Measurements from ENCODE around the gene DMRT3. TPM values are rescaled to one million over a fixed set of nuclear protein-coding genes. Genes with fewer than 3 reads are reported as not detected.

DMRT3 gene
- total RNA-seq, 4 donors from 2014 or later: 0.55 TPM; not detected in 3

- 20 to 24% methylated on average over 6 of the region's 6 CpGs for WGBS, 2 donors
- DNase-seq (ENCODE audit: low spot score in 2 of 2): no peak
- no peak for TF ChIP-seq CTCF (IDR thresholded peaks at IDR 0.05)
- TF ChIP-seq POLR2A (IDR thresholded peaks at IDR 0.05): no peak
- intact Hi-C loops (cut with DNase I; ENCODE audit: low total_unique reads): no loop called here
- no peak overlapping the region for H3K4me3 ChIP-seq (ENCODE audit: low read depth, poor library complexity, severe bottlenecking)
Measured at GRCh38 chr9:967436-967835, 9.0 kb upstream of the DMRT3 start.

GRCh38 chr9:967903-968641 is 8.4 kb upstream of the DMRT3 start:
- no peak overlapping the region for H3K4me3 ChIP-seq (ENCODE audit: low read depth, poor library complexity, severe bottlenecking)
- no peak for TF ChIP-seq POLR2A (IDR thresholded peaks at IDR 0.05)
- TF ChIP-seq CTCF (IDR thresholded peaks at IDR 0.05): no peak
- DNase-seq (ENCODE audit: low spot score in 2 of 2): peak in 1 of 2 donors; percentile 64
- WGBS, 2 donors: 11 to 22% methylated on average over 14 to 15 of the region's 15 CpGs
- intact Hi-C loops (cut with DNase I; ENCODE audit: low total_unique reads): no loop called here

GRCh38 chr9:969310-970150 is 6.9 kb upstream of the DMRT3 start:
- H3K4me3 ChIP-seq (ENCODE audit: low read depth, poor library complexity, severe bottlenecking): no peak overlapping the region
- peak in 1 of 2 donors; percentile 78 for DNase-seq (ENCODE audit: low spot score in 2 of 2)
- no peak for TF ChIP-seq POLR2A (IDR thresholded peaks at IDR 0.05)
- no peak for TF ChIP-seq CTCF (IDR thresholded peaks at IDR 0.05)
- WGBS, 2 donors: 15 to 16% methylated on average over 31 to 46 of the region's 49 CpGs
- intact Hi-C loops (cut with DNase I; ENCODE audit: low total_unique reads): no loop called here

GRCh38 chr9:970151-970996 is 6.1 kb upstream of the DMRT3 start:
- peak in 1 of 2 donors; percentile 74 for DNase-seq (ENCODE audit: low spot score in 2 of 2)
- intact Hi-C loops (cut with DNase I; ENCODE audit: low total_unique reads): no loop called here
- WGBS, 2 donors: 14 to 18% methylated on average over 37 to 44 of the region's 57 CpGs
- no peak overlapping the region for H3K4me3 ChIP-seq (ENCODE audit: low read depth, poor library complexity, severe bottlenecking)
- TF ChIP-seq POLR2A (IDR thresholded peaks at IDR 0.05): no peak
- no peak for TF ChIP-seq CTCF (IDR thresholded peaks at IDR 0.05)

- TF ChIP-seq CTCF (IDR thresholded peaks at IDR 0.05) (no peak), POLR2A (IDR thresholded peaks at IDR 0.05) (no peak)
- DNase-seq (ENCODE audit: low spot score in 2 of 2): peak in 1 of 2 donors; percentile 83
- intact Hi-C loops (cut with DNase I; ENCODE audit: low total_unique reads): no loop called here
- WGBS, 2 donors: 1 to 3% methylated on average over 23 to 31 of the region's 42 CpGs
- peak overlapping the region; percentile 23 for H3K4me3 ChIP-seq (ENCODE audit: low read depth, poor library complexity, severe bottlenecking)
Measured at GRCh38 chr9:971901-972500, 4.5 kb upstream of the DMRT3 start.
